Raji (cell line): ENCODE measurements around the gene RSAD2.

ENCODE experiments used
- POLR2A ChIP-seq: IDR thresholded peaks from 2 replicates; pipeline ENCODE4 v1.6.1; 2011; ENCODE audit warnings: low read depth, low read length, control low read depth; ENCODE audit not compliant: insufficient read depth

Gene RSAD2

DNA sequence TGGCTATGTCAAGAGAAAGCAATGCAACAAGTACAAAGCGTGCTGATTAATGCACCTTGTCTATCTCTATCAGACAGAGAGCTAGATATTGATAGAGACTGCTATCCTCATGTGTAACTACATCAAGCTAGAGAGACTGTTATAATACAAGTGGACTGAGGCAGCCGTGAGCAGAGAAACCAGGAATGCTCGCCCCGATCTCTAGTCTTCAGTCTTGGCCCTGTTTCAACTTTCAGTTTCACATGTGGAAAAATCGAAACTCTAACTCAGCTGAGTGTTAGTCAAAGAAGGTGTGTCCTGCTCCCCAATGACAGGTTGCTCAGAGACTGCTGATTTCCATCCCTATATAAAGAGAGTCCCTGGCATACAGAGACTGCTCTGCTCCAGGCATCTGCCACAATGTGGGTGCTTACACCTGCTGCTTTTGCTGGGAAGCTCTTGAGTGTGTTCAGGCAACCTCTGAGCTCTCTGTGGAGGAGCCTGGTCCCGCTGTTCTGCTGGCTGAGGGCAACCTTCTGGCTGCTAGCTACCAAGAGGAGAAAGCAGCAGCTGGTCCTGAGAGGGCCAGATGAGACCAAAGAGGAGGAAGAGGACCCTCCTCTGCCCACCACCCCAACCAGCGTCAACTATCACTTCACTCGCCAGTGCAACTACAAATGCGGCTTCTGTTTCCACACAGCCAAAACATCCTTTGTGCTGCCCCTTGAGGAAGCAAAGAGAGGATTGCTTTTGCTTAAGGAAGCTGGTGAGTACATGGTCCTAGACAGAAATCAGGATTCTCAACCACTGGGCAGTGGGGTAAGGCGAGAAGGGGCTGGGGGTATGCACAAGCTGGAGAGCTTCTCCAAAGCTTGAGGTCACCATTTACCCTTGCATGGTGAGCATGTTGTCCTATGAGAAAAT lies at the start of gene RSAD2:
Gene RSAD2, plus strand, starts transcription at position 376 of the 903 bp plus-strand sequence. Its CDS starts 24 bp downstream, at position 400.
- no peak for TF ChIP-seq POLR2A

DNA sequence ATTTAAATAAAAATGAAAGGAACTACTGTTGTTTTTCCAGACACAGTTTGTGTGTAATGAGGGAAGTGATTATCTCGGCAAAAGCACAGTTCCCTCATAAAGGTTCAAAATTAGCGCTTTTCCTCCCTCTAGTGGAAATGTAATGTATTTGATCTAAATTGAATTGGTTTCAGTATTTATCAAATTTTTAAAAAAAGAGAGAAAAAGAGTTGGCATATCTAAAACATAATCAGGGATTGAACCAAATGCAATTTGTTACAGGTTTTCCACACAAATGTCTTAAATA lies 49.3 kb upstream of the RSAD2 start:
- TF ChIP-seq POLR2A = no peak

GRCh38 chr2:6831229-6831628 lies 46.3 kb upstream of the RSAD2 start:
- no peak for TF ChIP-seq POLR2A

DNA sequence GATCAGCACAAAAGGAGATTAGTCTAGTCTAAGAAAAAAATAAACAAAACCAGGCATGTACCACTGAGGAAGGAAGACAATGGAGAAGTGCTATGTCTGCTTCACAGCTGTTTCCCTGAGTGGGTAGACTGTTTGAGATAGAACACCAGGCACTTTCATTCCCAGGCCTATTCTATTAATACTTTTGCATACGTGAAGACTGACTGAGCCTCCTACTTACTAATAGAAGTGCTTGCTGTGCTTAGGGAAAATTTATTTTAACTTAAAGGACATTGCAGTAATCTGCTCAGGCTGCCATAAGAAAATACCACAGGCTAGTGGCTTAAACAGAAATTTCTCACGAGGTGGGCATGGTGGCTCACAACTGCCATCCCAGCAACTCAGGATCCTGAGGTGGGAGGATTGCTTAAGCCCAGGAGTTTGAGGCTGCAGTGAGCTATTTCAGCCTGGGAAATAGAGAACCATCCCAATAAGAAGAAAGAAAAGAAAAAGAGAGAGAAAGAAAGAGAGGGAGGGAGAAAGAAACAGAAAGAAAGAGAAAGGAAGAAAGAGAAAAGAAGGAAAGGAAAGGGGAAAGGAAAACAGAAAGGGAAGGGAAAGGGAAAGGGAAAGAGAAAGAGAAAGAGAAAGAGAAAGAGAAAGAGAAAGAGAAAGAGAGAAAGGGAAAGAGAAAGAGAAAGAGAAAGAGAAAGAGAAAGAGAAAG lies 44.8 kb upstream of the RSAD2 start:
- TF ChIP-seq POLR2A = no peak

DNA sequence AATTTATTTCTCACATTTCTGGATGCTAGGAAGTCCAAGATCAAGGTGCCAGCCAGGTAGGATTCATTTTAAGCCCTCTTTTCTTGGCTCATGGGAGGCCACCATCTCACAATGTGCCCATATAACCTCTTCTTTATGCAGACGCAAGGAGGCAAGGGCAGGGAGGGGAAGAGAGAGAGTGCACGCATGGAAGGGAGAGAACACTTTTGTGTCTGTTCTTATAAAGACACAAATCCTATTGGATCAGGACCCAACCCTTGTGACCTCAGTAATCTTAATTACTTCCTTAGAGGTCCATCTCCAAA lies 44.3 kb upstream of the RSAD2 start:
- no peak for TF ChIP-seq POLR2A

DNA sequence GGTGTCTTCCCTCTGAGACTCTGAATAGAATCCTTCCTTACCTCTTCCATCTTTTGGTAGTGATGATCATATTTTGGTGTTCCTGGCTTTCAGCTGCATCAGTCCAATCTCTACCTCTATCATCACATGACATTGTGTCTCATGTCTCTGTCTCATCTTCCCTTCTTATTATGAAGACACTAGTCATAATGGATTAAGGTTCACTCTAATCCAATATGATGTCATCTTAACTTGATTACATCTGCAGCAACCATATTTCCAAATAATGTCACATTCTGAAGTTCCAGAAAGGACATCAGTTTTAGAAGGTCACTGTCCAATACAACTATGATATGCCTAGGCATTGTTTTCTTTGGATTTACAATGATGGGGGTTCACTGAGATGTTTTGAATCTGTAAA lies 43.4 kb upstream of the RSAD2 start:
- TF ChIP-seq POLR2A = no peak

DNA sequence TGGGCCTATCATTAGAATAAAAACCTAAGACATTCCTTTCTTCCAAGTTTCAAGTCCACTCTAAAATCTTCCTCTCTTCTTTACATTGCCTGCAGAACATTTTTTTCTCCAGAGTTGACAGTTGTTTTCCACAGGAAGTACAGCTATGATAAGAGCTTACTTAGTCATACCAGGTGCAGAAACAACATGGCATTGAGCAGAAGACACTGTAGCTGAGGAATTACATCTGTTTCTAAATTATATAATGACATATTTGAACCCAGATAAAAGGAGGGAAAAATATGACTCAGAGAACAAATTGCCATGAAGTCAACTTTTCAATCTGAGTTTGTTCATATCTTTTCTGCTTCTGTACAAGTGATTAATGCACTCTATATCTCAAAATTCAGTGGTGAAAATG lies 42.1 kb upstream of the RSAD2 start:
- no peak for TF ChIP-seq POLR2A

GRCh38 chr2:6838673-6839319 lies 38.8 kb upstream of the RSAD2 start:
- TF ChIP-seq POLR2A = no peak

DNA sequence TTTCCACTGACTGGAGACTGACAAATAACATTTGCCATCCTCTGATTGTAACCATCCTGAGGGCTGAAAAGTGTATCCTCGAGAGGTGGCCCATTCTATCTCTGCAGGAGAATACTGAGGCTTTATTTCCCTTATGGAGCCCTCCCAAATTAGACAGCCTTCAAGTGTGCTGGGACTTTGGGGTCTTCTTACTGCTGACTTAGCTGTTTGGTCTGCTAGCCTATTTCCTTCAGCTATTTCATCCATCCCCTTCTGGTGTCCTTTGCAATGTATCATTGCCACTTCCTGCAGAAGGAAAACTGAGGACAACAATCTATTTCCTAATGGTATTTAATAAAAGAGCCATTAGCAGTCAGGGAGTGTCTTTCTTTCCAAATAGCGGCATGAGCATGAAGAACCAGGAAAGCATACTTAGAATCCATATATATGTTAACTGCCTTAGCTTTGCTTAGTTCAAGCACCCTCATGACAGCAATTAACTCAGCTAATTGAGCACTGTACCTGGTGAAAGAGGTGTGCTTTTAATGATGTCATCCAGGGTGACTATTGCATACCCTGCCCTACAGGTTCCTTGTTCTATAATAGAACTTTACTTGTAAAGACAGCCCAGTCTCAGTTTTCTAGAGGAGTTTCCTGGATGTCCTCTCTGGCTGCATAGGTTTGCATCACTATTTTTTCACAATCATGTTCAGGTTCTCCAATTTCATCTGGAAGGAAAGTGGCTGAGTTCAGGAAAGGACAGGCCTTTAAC lies 35.9 kb upstream of the RSAD2 start:
- no peak for TF ChIP-seq POLR2A

DNA sequence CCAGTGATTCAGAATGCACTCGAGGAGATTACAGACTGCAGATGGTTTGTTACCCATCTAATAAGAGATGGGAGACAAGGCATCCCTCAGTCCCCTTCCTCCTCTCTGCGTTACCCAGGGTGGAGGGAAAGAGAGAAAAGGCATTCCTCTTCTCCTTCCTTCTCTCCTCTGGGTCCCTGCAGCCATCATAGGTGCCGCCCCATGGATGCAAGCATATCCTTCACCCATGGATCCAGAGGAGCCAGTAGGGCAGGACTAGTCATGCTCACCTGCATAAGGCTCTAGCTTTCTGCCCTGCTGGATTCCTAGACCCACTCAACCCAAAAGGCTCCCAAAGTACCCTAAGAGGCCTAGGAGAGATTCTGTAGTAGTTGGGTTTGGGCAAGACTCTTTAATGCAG lies 32.3 kb upstream of the RSAD2 start:
- TF ChIP-seq POLR2A = no peak

DNA sequence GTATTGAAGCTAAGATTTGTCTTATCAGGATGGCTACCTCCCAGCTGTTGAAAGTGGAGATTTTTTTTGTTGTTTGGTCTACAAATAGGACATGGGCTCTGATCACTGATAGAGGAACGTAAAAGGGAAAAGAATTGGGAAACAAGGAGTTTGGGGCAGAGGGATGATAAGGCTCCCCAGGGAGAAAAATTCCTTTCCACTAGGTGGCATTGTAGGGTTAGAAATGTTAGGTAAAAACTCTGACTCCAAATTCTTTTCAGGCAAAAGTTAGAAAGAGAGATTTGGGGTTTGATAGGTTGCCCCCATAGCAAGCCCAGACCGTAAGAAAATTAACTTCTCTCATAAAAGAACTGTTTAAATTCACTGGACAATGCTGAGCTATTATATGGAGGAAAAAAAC lies 31.7 kb upstream of the RSAD2 start:
- TF ChIP-seq POLR2A = no peak

GRCh38 chr2:6846540-6846939 lies 31.0 kb upstream of the RSAD2 start:
- TF ChIP-seq POLR2A = no peak

GRCh38 chr2:6846967-6847681 lies 30.5 kb upstream of the RSAD2 start:
- no peak for TF ChIP-seq POLR2A

GRCh38 chr2:6852195-6852594 lies 25.4 kb upstream of the RSAD2 start:
- TF ChIP-seq POLR2A = no peak

- no peak for TF ChIP-seq POLR2A
Measured at GRCh38 chr2:6854416-6854815, 23.2 kb upstream of the RSAD2 start.
